Measurements from ENCODE around the gene MEF2D.

DNA sequence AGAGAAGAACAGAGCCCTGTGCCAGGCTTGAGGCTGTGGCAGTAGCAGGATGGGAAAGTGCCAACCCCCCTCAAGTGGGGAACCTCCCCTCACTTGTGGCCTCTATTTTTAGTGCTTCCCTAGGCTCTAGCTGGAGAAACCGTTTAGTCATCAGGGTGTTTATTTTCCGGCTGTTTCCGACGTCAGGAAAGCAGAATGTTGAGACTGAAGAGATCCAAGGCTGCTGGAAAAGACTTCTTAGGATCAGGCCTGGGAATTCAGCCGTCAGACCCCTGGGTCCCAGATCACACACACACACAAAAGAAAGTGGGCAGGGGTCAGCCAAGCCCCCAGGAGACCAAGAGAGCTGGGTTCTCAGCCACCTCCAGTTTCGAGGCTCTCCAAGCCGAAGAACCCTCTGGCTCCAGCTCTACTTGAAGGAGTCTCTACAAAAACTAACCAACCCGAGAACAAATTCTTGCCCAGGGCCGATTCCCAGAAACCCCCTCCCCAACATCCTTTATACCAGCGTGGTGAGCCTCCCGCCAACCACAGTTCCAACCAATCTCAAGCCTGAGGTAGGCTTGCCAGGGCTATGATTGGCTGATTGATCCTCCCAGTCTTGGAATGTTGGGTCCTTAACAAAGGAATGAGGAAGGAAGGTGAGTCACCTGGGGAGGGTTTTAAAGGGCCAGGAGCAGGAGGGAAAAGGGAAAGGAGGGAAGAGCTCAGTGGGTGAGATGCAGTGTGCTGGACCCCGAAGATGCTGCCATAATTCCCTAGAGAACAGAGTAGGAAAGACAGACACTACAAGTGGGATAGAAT, 2.5 kb upstream of the MEF2D start:
- TF ChIP-seq, protein P1, sequence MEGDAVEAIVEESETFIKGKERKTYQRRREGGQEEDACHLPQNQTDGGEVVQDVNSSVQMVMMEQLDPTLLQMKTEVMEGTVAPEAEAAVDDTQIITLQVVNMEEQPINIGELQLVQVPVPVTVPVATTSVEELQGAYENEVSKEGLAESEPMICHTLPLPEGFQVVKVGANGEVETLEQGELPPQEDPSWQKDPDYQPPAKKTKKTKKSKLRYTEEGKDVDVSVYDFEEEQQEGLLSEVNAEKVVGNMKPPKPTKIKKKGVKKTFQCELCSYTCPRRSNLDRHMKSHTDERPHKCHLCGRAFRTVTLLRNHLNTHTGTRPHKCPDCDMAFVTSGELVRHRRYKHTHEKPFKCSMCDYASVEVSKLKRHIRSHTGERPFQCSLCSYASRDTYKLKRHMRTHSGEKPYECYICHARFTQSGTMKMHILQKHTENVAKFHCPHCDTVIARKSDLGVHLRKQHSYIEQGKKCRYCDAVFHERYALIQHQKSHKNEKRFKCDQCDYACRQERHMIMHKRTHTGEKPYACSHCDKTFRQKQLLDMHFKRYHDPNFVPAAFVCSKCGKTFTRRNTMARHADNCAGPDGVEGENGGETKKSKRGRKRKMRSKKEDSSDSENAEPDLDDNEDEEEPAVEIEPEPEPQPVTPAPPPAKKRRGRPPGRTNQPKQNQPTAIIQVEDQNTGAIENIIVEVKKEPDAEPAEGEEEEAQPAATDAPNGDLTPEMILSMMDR (IDR thresholded peaks at IDR 0.05 in 8 of 11, conservative IDR thresholded peaks at IDR 0.05 in 3 of 11) = no peak
- peak in 1 of 3 donors; percentile 19 for TF ChIP-seq POLR2A (IDR thresholded peaks at IDR 0.05)

All from spleen (tissue), 7 donors.